OCI-LY7 (cell line): ENCODE results near the gene ANKRD18B. TPM values are rescaled to one million over a fixed set of nuclear protein-coding genes. Genes with fewer than 3 reads are reported as not detected.
"Not testable (repeated sequence)": the region's sequence is repeated elsewhere in the genome, so short reads cannot be mapped to it uniquely, and the experiment has no call there.

Experiments used
- Bru-seq: library from RNA; stranded (reverse); fragments of 400-500 nt; gene quantifications from one replicate; lab custom pipeline; 2021; lab: Mats Ljungman, UMichigan
- BruChase-seq, 2 experiments: library from RNA; stranded (reverse); fragments of 400-500 nt; gene quantifications; one replicate each; lab custom pipeline; 2021; lab: Mats Ljungman, UMichigan
- BruUV-seq: library from RNA; stranded (reverse); fragments of 400-500 nt; replicated peaks from 2 replicates; lab custom pipeline; 2021; lab: Mats Ljungman, UMichigan
- CTCF ChIA-PET: fragments of 300-600 bp; sonication (Branson Sonifier 250); formaldehyde crosslinking; loops from one replicate; lab custom pipeline; 2022; ENCODE audit warnings: antibody characterized with exemption; ENCODE audit not compliant: unreplicated experiment; lab: Charles Lee
- POLR2A ChIA-PET: fragments of 300-600 bp; sonication (Branson Sonifier 250); formaldehyde crosslinking; loops from one replicate; lab custom pipeline; 2022; ENCODE audit warnings: antibody characterized with exemption; lab: Charles Lee
- DNase-seq: peaks from one replicate; pipeline ENCODE4 v3.0.0-alpha.2; 2015; ENCODE audit warnings: low spot score
- H2AFZ ChIP-seq: fragments of 200-600 bp; sonication (generic), shearing (Covaris generic); 2 replicates; pipeline ENCODE4 v1.6.1; 2014; ENCODE audit warnings: mild to moderate bottlenecking, antibody characterized with exemption, low read length, moderate library complexity
- H3K27ac ChIP-seq: fragments of 200-600 bp; sonication (generic); 2 replicates; pipeline ENCODE4 v1.5.1; 2014; ENCODE audit warnings: mixed run types, low read depth, mild to moderate bottlenecking, moderate library complexity, low read length, inconsistent platforms; ENCODE audit not compliant: poor library complexity, severe bottlenecking
- H3K36me3 ChIP-seq: fragments of 200-600 bp; sonication (generic); 2 replicates; pipeline ENCODE4 v1.6.1; 2014; ENCODE audit warnings: mild to moderate bottlenecking, antibody characterized with exemption, low read length, moderate library complexity, mixed read lengths; ENCODE audit not compliant: insufficient read depth
- H3K4me1 ChIP-seq: fragments of 200-600 bp; sonication (generic); 2 replicates; pipeline ENCODE4 v1.5.1; 2014; ENCODE audit warnings: mild to moderate bottlenecking, low read length; ENCODE audit not compliant: insufficient read depth, poor library complexity, severe bottlenecking
- H3K4me2 ChIP-seq: fragments of 200-600 bp; sonication (generic); 2 replicates; pipeline ENCODE4 v1.6.1; 2014; ENCODE audit warnings: mild to moderate bottlenecking, low read length
- H3K4me3 ChIP-seq: fragments of 200-600 bp; sonication (generic); 2 replicates; pipeline ENCODE4 v1.5.1; 2014; ENCODE audit warnings: mild to moderate bottlenecking, low read depth, low read length; ENCODE audit not compliant: poor library complexity, severe bottlenecking
- H3K79me2 ChIP-seq: fragments of 200-600 bp; sonication (generic); 2 replicates; pipeline ENCODE4 v1.6.1; 2016; ENCODE audit warnings: low read depth, mild to moderate bottlenecking, low read length, moderate library complexity, mixed read lengths; ENCODE audit not compliant: insufficient read depth
- H3K9me2 ChIP-seq: fragments of 200-600 bp; sonication (generic); 2 replicates; pipeline ENCODE4 v1.6.1; 2016; ENCODE audit warnings: mild to moderate bottlenecking, low read length, mixed read lengths; ENCODE audit not compliant: insufficient read depth
- H3K9me3 ChIP-seq: fragments of 200-600 bp; sonication (generic); 2 replicates; pipeline ENCODE4 v1.6.1; 2014; ENCODE audit warnings: mild to moderate bottlenecking, mixed run types, low read length, mixed read lengths
- H4K20me1 ChIP-seq: fragments of 200-600 bp; sonication (generic); 2 replicates; pipeline ENCODE4 v1.6.1; 2014; ENCODE audit warnings: mild to moderate bottlenecking, antibody characterized with exemption, low read length, moderate library complexity, mixed read lengths; ENCODE audit not compliant: insufficient read depth
- EZH2phosphoT487 ChIP-seq: fragments of 200-600 bp; sonication (generic); IDR thresholded peaks from 2 replicates; pipeline ENCODE4 v1.6.1; 2018; ENCODE audit warnings: low read depth, borderline replicate concordance, mild to moderate bottlenecking, mixed run types, antibody characterized with exemption, low read length, moderate library complexity, mixed read lengths
- intact Hi-C: fragments of 100-400 bp; cut with micrococcal nuclease; formaldehyde crosslinking; loops from one replicate; pipeline ENCODE4 v1.10.0; 2022; ENCODE audit not compliant: unreplicated experiment
- long read RNA-seq: library from polyadenylated mRNA; stranded (forward); transcript quantifications from one replicate; pipeline ENCODE4 v2.0.0, GENCODE V29; 2022
- total RNA-seq, 2 experiments: library from RNA; depleted of rRNA in 1 of 2; stranded (reverse); fragments of >200 nt in 1 of 2; shearing (Covaris generic) in 1 of 2; gene quantifications; 2 replicates each; pipeline ENCODE4 v1.2.3, GENCODE V29; 2014 to 2022
- TF ChIP-seq, protein P1 (sequence below): fragments of 200-600 bp; sonication (generic); conservative IDR thresholded peaks from 2 replicates; pipeline ENCODE4 v1.5.1; 2014; ENCODE audit warnings: mild to moderate bottlenecking, antibody characterized with exemption, low read length, moderate library complexity, mixed read lengths

ANKRD18B gene
- total RNA-seq (2014; rRNA removed; shearing (Covaris generic)) (not detected in 2 replicates), total RNA-seq (2022) (not detected in 2 replicates), Bru-seq, nascent RNA (not detected), BruChase-seq, experiment 1, labeled RNA remaining after a 6-hour chase (percentile 6 among the genes with signal in this experiment), BruChase-seq, experiment 2, labeled RNA remaining after a 2-hour chase (percentile 3 among the genes with signal in this experiment)
- long read RNA-seq: 0 reads

- POLR2A ChIA-PET, H3K27ac ChIP-seq, H2AFZ ChIP-seq, BruUV-seq, H3K9me2 ChIP-seq, H3K79me2 ChIP-seq, H3K4me2 ChIP-seq, CTCF ChIA-PET, H3K4me3 ChIP-seq, H3K4me1 ChIP-seq, H3K36me3 ChIP-seq, intact Hi-C loops, H4K20me1 ChIP-seq, H3K9me3 ChIP-seq: not testable (repeated sequence)
- DNase-seq: peak; percentile 6
- TF ChIP-seq, protein P1, sequence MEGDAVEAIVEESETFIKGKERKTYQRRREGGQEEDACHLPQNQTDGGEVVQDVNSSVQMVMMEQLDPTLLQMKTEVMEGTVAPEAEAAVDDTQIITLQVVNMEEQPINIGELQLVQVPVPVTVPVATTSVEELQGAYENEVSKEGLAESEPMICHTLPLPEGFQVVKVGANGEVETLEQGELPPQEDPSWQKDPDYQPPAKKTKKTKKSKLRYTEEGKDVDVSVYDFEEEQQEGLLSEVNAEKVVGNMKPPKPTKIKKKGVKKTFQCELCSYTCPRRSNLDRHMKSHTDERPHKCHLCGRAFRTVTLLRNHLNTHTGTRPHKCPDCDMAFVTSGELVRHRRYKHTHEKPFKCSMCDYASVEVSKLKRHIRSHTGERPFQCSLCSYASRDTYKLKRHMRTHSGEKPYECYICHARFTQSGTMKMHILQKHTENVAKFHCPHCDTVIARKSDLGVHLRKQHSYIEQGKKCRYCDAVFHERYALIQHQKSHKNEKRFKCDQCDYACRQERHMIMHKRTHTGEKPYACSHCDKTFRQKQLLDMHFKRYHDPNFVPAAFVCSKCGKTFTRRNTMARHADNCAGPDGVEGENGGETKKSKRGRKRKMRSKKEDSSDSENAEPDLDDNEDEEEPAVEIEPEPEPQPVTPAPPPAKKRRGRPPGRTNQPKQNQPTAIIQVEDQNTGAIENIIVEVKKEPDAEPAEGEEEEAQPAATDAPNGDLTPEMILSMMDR: 0 out of 2 replicates have a peak, but pooled peaks have one; percentile 26
These were observed at the start of gene ANKRD18B for GRCh38 chr9:33523397-33524305. Gene ANKRD18B, plus strand, starts transcription at chr9:33524251. Its CDS starts 239 bp downstream, at chr9:33524490.

DNA sequence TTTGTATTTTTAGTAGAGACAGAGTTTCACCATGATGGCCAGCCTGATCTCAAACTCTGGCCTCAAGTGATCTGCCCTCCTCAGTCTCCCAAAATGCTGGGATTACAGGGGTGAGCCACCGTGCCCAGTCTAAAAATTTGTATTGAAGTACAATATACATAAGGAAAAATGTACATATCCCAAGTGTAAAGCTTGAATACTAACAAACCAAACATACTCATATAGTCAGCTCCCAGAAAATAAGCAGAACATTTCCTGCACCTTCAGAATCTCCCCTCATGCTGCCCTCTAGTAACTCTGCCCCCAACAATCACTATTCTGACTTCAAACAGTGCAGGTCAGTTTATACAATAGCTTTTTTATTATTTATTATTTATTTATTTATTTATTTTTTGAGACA, 48.7 kb upstream of the ANKRD18B start:
- peaks cover 18% of the 10 kb centered on the region for H3K36me3 ChIP-seq
- no peak overlapping the region for H3K4me3 ChIP-seq
- H3K4me1 ChIP-seq: peaks cover 12% of the 10 kb centered on the region
- no peaks in the 10 kb centered on the region; the same call in 1 of the 2 replicates for H4K20me1 ChIP-seq
- H3K4me2 ChIP-seq: no peak overlapping the region
- no peaks in the 10 kb centered on the region for H3K9me2 ChIP-seq
- BruUV-seq: no TSS peak
- H2AFZ ChIP-seq: no peak overlapping the region
- H3K27ac ChIP-seq: no peak overlapping the region
- peaks cover 28% of the 10 kb centered on the region for H3K79me2 ChIP-seq
- POLR2A ChIA-PET: interaction anchor here (0.7 to 4.4 kb wide), 3 partner anchors 25 to 75 kb away, joined by 3 to 50 read pairs (median 3); partner anchors contain the start of gene AQP3
- intact Hi-C loops: no loop called here
- H3K9me3 ChIP-seq: no peaks in the 10 kb centered on the region
- no peak for DNase-seq
- no peak for TF ChIP-seq EZH2phosphoT487
- TF ChIP-seq, protein P1: no peak
- CTCF ChIA-PET: no interaction called here
